NCI-H345 (cell line): ENCODE results near the gene SLC13A5.
"Not testable (repeated sequence)": the region's sequence is repeated elsewhere in the genome, so short reads cannot be mapped to it uniquely, and the experiment has no call there.

Experiments
- DNase-seq: peaks from one replicate; lab custom pipeline; 2025; lab: John Stamatoyannopoulos, UW

SLC13A5 gene

GRCh38 chr17:6661464-6661848 lies 51.7 kb downstream of the SLC13A5 start:
- DNase-seq: no peak

- no peak for DNase-seq
These were observed 52.2 kb downstream of the SLC13A5 start for GRCh38 chr17:6660805-6661463.

- no peak for DNase-seq
These were observed 53.1 kb downstream of the SLC13A5 start for GRCh38 chr17:6660101-6660500.

- not testable (repeated sequence) for DNase-seq
These were observed 54.8 kb downstream of the SLC13A5 start for GRCh38 chr17:6658411-6658810.

GRCh38 chr17:6657633-6658287 lies 55.4 kb downstream of the SLC13A5 start:
- DNase-seq: no peak

- DNase-seq: not testable (repeated sequence)
These were observed 56.2 kb downstream of the SLC13A5 start for GRCh38 chr17:6656797-6657632.

- not testable (repeated sequence) for DNase-seq
These were observed 57.3 kb downstream of the SLC13A5 start for GRCh38 chr17:6655732-6656361.

GRCh38 chr17:6654841-6655731 lies 58.1 kb downstream of the SLC13A5 start:
- DNase-seq: peak; percentile 51

- DNase-seq: no peak
These were observed 61.2 kb downstream of the SLC13A5 start for GRCh38 chr17:6651919-6652452.

- peak; percentile 87 for DNase-seq
These were observed 61.7 kb downstream of the SLC13A5 start, which contains the start of the genes C17orf100 and MED31 for GRCh38 chr17:6651354-6651918. TSS of gene C17orf100 (plus strand) at chr17:6651762. CDS start at chr17:6651914, 152 bp downstream. TSS of gene MED31 (minus strand) at chr17:6651605. CDS start at chr17:6651528, 77 bp downstream.

GRCh38 chr17:6648181-6648580 lies 65.0 kb downstream of the SLC13A5 start:
- DNase-seq: no peak

GRCh38 chr17:6643451-6644125 lies 69.6 kb downstream of the SLC13A5 start:
- no peak for DNase-seq

- DNase-seq: no peak
These were observed 70.6 kb downstream of the SLC13A5 start for GRCh38 chr17:6642592-6642991.

- DNase-seq: no peak
These were observed 71.8 kb downstream of the SLC13A5 start for GRCh38 chr17:6641247-6641863.

- DNase-seq: peak; percentile 87
These were observed 72.5 kb downstream of the SLC13A5 start, which contains the start of the genes KIAA0753 and TXNDC17 for GRCh38 chr17:6640536-6641246. TSS of gene KIAA0753 (minus strand) at chr17:6640711. CDS start at chr17:6635103, 5,608 bp downstream. TSS of gene TXNDC17 (plus strand) at chr17:6641060. CDS start at chr17:6641083, 23 bp downstream.

- no peak for DNase-seq
These were observed 73.3 kb downstream of the SLC13A5 start for GRCh38 chr17:6639586-6640535.

GRCh38 chr17:6639014-6639585 lies 74.1 kb downstream of the SLC13A5 start:
- no peak for DNase-seq
